Measurements from ENCODE around the gene TAX1BP1. TPM values are rescaled to one million over a fixed set of nuclear protein-coding genes. Genes with fewer than 3 reads are reported as not detected.

The TAX1BP1 gene
- total and polyA plus RNA-seq, 4 donors = 35.7 to 57.1 (median 52.9) TPM

DNA sequence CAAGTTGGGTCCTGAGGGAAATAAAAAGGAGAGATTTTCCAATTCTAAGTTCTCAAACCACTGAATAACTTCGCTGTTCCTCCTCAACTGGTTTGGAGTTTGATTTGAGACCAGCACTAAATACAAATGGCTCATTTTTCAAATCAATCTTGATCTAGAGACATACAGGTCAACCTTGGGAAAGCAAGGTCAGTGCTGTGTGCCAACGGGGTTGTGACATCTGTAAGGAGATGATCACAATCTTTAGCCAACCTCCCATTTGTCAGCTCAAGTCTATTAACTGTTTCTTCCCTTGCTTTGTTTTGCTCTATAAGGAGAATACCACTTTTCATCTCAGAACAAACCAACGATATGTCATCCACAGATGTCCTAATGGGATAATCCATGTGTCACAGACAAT is 131.1 kb downstream of the TAX1BP1 start:
- Histone ChIP-seq H3K27ac (ENCODE audit: low read depth in 1 of 2, low read length in 2 of 2) (no peak overlapping the region), H3K9me3 (ENCODE audit: control insufficient read depth in 4 of 4, low read length in 3 of 4) (no peaks in the 10 kb centered on the region), H3K36me3 (ENCODE audit: control insufficient read depth in 4 of 4, insufficient read depth in 3 of 4, low read depth in 1 of 4, low read length in 3 of 4) (no peaks in the 10 kb centered on the region), H3K9ac (ENCODE audit: low read depth in 1 of 2, low read length in 2 of 2) (no peak overlapping the region), H3K4me3 (ENCODE audit: low read depth in 1 of 3, low read length in 3 of 3) (no peak overlapping the region), H3K27me3 (ENCODE audit: control insufficient read depth in 4 of 4, insufficient read depth in 4 of 4, low read length in 3 of 4) (no peaks in the 10 kb centered on the region), H3K4me1 (ENCODE audit: control insufficient read depth in 4 of 4, insufficient read depth in 4 of 4, low read length in 3 of 4) (peaks cover 0 to 21% (median 13%) of the 10 kb centered on the region in 4 donors)
- WGBS = 74% methylated on average over 3 of the region's 3 CpGs
- TF ChIP-seq, protein P1, sequence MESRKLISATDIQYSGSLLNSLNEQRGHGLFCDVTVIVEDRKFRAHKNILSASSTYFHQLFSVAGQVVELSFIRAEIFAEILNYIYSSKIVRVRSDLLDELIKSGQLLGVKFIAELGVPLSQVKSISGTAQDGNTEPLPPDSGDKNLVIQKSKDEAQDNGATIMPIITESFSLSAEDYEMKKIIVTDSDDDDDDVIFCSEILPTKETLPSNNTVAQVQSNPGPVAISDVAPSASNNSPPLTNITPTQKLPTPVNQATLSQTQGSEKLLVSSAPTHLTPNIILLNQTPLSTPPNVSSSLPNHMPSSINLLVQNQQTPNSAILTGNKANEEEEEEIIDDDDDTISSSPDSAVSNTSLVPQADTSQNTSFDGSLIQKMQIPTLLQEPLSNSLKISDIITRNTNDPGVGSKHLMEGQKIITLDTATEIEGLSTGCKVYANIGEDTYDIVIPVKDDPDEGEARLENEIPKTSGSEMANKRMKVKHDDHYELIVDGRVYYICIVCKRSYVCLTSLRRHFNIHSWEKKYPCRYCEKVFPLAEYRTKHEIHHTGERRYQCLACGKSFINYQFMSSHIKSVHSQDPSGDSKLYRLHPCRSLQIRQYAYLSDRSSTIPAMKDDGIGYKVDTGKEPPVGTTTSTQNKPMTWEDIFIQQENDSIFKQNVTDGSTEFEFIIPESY (IDR thresholded peaks at IDR 0.05) = no peak
- no peak for TF ChIP-seq HNF4A (conservative IDR thresholded peaks at IDR 0.05)
- TF ChIP-seq, protein P2, sequence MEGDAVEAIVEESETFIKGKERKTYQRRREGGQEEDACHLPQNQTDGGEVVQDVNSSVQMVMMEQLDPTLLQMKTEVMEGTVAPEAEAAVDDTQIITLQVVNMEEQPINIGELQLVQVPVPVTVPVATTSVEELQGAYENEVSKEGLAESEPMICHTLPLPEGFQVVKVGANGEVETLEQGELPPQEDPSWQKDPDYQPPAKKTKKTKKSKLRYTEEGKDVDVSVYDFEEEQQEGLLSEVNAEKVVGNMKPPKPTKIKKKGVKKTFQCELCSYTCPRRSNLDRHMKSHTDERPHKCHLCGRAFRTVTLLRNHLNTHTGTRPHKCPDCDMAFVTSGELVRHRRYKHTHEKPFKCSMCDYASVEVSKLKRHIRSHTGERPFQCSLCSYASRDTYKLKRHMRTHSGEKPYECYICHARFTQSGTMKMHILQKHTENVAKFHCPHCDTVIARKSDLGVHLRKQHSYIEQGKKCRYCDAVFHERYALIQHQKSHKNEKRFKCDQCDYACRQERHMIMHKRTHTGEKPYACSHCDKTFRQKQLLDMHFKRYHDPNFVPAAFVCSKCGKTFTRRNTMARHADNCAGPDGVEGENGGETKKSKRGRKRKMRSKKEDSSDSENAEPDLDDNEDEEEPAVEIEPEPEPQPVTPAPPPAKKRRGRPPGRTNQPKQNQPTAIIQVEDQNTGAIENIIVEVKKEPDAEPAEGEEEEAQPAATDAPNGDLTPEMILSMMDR (IDR thresholded peaks at IDR 0.05; ENCODE audit: low read depth, low read length, missing input control) = no peak
- no peak for TF ChIP-seq GABPA (IDR thresholded peaks at IDR 0.05 in 1 of 2, conservative IDR thresholded peaks at IDR 0.05 in 1 of 2)
- no peak for TF ChIP-seq JUND (IDR thresholded peaks at IDR 0.05)
- TF ChIP-seq TAF1 (conservative IDR thresholded peaks at IDR 0.05) = no peak
- TF ChIP-seq FOXA1 (IDR thresholded peaks at IDR 0.05) = no peak
- no peak for TF ChIP-seq FOXA2 (IDR thresholded peaks at IDR 0.05)
- TF ChIP-seq, protein P3, sequence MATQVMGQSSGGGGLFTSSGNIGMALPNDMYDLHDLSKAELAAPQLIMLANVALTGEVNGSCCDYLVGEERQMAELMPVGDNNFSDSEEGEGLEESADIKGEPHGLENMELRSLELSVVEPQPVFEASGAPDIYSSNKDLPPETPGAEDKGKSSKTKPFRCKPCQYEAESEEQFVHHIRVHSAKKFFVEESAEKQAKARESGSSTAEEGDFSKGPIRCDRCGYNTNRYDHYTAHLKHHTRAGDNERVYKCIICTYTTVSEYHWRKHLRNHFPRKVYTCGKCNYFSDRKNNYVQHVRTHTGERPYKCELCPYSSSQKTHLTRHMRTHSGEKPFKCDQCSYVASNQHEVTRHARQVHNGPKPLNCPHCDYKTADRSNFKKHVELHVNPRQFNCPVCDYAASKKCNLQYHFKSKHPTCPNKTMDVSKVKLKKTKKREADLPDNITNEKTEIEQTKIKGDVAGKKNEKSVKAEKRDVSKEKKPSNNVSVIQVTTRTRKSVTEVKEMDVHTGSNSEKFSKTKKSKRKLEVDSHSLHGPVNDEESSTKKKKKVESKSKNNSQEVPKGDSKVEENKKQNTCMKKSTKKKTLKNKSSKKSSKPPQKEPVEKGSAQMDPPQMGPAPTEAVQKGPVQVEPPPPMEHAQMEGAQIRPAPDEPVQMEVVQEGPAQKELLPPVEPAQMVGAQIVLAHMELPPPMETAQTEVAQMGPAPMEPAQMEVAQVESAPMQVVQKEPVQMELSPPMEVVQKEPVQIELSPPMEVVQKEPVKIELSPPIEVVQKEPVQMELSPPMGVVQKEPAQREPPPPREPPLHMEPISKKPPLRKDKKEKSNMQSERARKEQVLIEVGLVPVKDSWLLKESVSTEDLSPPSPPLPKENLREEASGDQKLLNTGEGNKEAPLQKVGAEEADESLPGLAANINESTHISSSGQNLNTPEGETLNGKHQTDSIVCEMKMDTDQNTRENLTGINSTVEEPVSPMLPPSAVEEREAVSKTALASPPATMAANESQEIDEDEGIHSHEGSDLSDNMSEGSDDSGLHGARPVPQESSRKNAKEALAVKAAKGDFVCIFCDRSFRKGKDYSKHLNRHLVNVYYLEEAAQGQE (IDR thresholded peaks at IDR 0.05) = no peak
- no peak for TF ChIP-seq EGR1 (IDR thresholded peaks at IDR 0.05; ENCODE audit: low read depth in 2 of 2)
- TF ChIP-seq NR2F2 (IDR thresholded peaks at IDR 0.05) = no peak
- TF ChIP-seq, protein P4, sequence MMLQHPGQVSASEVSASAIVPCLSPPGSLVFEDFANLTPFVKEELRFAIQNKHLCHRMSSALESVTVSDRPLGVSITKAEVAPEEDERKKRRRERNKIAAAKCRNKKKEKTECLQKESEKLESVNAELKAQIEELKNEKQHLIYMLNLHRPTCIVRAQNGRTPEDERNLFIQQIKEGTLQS (IDR thresholded peaks at IDR 0.05) = no peak
- TF ChIP-seq, protein P5, sequence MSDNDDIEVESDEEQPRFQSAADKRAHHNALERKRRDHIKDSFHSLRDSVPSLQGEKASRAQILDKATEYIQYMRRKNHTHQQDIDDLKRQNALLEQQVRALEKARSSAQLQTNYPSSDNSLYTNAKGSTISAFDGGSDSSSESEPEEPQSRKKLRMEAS (IDR thresholded peaks at IDR 0.05) = no peak
- no peak for TF ChIP-seq YY1 (IDR thresholded peaks at IDR 0.05)
- no peak for DNase-seq (ENCODE audit: low spot score)

DNA sequence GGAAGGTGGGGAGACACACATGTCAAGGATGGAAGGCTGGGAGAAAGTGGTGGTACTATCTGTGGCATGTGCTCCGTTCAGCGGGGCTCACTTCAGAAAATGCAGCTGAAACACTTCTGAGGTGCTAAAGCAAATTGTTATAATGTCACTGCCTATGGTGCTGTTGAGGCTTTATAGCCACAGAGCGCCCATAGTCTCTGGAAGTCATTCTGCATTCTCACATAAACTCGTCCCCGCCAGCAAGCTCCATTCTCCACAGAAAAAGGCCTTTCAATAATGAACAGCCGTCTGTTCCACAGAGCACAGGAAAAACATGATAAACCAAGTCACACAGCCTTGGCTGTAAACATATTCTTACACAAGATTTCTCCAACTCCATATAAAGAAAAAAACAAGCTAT is 131.9 kb downstream of the TAX1BP1 start:
- 81% methylated on average over 6 of the region's 6 CpGs for WGBS
- Histone ChIP-seq H3K36me3 (ENCODE audit: control insufficient read depth in 4 of 4, insufficient read depth in 3 of 4, low read depth in 1 of 4, low read length in 3 of 4) (no peaks in the 10 kb centered on the region), H3K4me1 (ENCODE audit: control insufficient read depth in 4 of 4, insufficient read depth in 4 of 4, low read length in 3 of 4) (peaks cover 0 to 21% (median 13%) of the 10 kb centered on the region in 4 donors), H3K27ac (ENCODE audit: low read depth in 1 of 2, low read length in 2 of 2) (no peak overlapping the region), H3K27me3 (ENCODE audit: control insufficient read depth in 4 of 4, insufficient read depth in 4 of 4, low read length in 3 of 4) (no peaks in the 10 kb centered on the region), H3K9ac (ENCODE audit: low read depth in 1 of 2, low read length in 2 of 2) (no peak overlapping the region), H3K4me3 (ENCODE audit: low read depth in 1 of 3, low read length in 3 of 3) (no peak overlapping the region), H3K9me3 (ENCODE audit: control insufficient read depth in 4 of 4, low read length in 3 of 4) (no peaks in the 10 kb centered on the region)
- no peak for DNase-seq (ENCODE audit: low spot score)
- TF ChIP-seq, protein P5 (IDR thresholded peaks at IDR 0.05) = no peak
- TF ChIP-seq FOXA2 (IDR thresholded peaks at IDR 0.05) (no peak), GABPA (IDR thresholded peaks at IDR 0.05 in 1 of 2, conservative IDR thresholded peaks at IDR 0.05 in 1 of 2) (no peak), TAF1 (conservative IDR thresholded peaks at IDR 0.05) (no peak), HNF4A (conservative IDR thresholded peaks at IDR 0.05) (no peak), HNF4G (IDR thresholded peaks at IDR 0.05) (no peak), YY1 (IDR thresholded peaks at IDR 0.05) (no peak), SP1 (IDR thresholded peaks at IDR 0.05) (no peak)
- TF ChIP-seq, protein P2 (IDR thresholded peaks at IDR 0.05; ENCODE audit: low read depth, low read length, missing input control) = no peak
- TF ChIP-seq, protein P4 (IDR thresholded peaks at IDR 0.05) = no peak
- TF ChIP-seq, protein P3 (IDR thresholded peaks at IDR 0.05) = no peak

All from liver (tissue), 9 donors.